Endothelial cell of umbilical vein (primary cell): ENCODE results near the gene ATP2C2.

Experiments used
- CTCF ChIP-seq, 2 donors: IDR thresholded peaks; 1 replicate in 1 of 2; 2 replicates in 1 of 2; pipeline ENCODE4 v1.5.1; 2011; ENCODE audit warnings: low read length in 2 of 2, mild to moderate bottlenecking in 2 of 2, moderate library complexity in 2 of 2, control low read depth in 1 of 2, inconsistent platforms in 1 of 2, low read depth in 1 of 2; ENCODE audit not compliant: insufficient read depth in 1 of 2; ENCODE audit errors: extremely low read depth in 1 of 2
- EZH2 ChIP-seq: IDR thresholded peaks from 2 replicates; pipeline ENCODE4 v1.6.1; 2012; ENCODE audit warnings: borderline replicate concordance, low read depth, mild to moderate bottlenecking, moderate library complexity, low read length, inconsistent platforms; ENCODE audit not compliant: severe bottlenecking
- FOS ChIP-seq: IDR thresholded peaks from 2 replicates; pipeline ENCODE4 v1.6.1; 2011; ENCODE audit warnings: mild to moderate bottlenecking, low read length, moderate library complexity, borderline replicate concordance; ENCODE audit not compliant: insufficient read depth
- GATA2 ChIP-seq: IDR thresholded peaks from 2 replicates; pipeline ENCODE4 v1.7.0; 2011; ENCODE audit warnings: low read depth, mild to moderate bottlenecking, moderate library complexity, mixed read lengths, low read length; ENCODE audit not compliant: insufficient read length, insufficient read depth
- MAX ChIP-seq: IDR thresholded peaks from 2 replicates; pipeline ENCODE4 v1.6.1; 2011; ENCODE audit not compliant: insufficient read depth, insufficient read length
- MYC ChIP-seq: IDR thresholded peaks from one replicate; pipeline ENCODE4 v1.6.1; 2011; ENCODE audit warnings: mild to moderate bottlenecking, low read depth, low read length
- POLR2A ChIP-seq: IDR thresholded peaks from 2 replicates; pipeline ENCODE4 v1.6.1; 2012; ENCODE audit warnings: low read depth, mild to moderate bottlenecking, control low read depth, low read length
- POLR2AphosphoS5 ChIP-seq: IDR thresholded peaks from 2 replicates; pipeline ENCODE4 v1.6.1; 2012; ENCODE audit warnings: low read depth, mild to moderate bottlenecking, control low read depth, low read length, moderate library complexity; ENCODE audit not compliant: insufficient read depth

- TF ChIP-seq CTCF (IDR thresholded peaks at IDR 0.05; ENCODE audit: extremely low read depth in 1 of 2, insufficient read depth in 1 of 2, low read depth in 1 of 2, low read length in 2 of 2) (no peak), MAX (no peak), EZH2 (no peak), POLR2A (no peak), GATA2 (no peak), MYC (no peak), POLR2AphosphoS5 (no peak), FOS (no peak)
Measured at GRCh38 chr16:84438971-84439696, 70.8 kb downstream of the ATP2C2 start.
